ENCODE data around the gene PTPRA. TPM values are rescaled to one million over a fixed set of nuclear protein-coding genes. Genes with fewer than 3 reads are reported as not detected.

PTPRA gene
- total and polyA plus RNA-seq, 10 of the 15 experiments (the other 5 are each of a cell fraction or from before 2014, with no cell fraction given) = 3.9 to 62.1 (median 34.6) TPM

DNA sequence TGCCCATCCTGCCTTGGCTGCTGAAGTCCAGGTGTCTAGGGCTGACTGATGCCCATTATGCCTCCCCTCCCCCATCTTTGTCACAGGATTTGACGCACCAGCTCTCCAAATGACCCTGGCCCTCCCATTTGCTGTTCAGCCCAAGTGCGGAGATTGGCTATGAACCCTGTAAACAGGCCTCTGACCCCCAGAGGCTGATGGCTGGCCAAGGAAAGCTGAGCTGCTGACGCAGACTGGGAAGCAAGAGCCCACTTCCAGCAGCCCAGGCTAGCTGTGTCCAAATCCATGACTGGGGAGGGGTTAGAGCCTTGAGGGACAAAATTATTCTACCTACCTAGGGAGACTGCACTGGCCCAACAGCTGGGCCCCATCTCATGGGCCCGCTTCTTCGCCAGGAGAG lies 169.3 kb downstream of the PTPRA start:
- no peak overlapping the region for H3K27ac ChIP-seq (ENCODE audit: control insufficient read depth, insufficient read depth)
- no peaks in the 10 kb centered on the region for H3K9me3 ChIP-seq (replicated peaks; ENCODE audit: control insufficient read depth, insufficient read depth, low read length)
- H3K4me2 ChIP-seq (ENCODE audit: control insufficient read depth, insufficient read depth) = no peak overlapping the region
- H3K79me2 ChIP-seq (ENCODE audit: control insufficient read depth, insufficient read depth, low read length) = peaks cover 12% of the 10 kb centered on the region
- RAD21 ChIA-PET (ENCODE audit: unreplicated experiment) = no interaction called here
- no peaks in the 10 kb centered on the region for H3K27me3 ChIP-seq (replicated peaks in 1 of 2; ENCODE audit: control insufficient read depth in 2 of 2, insufficient read depth in 2 of 2, low read length in 1 of 2)
- BruUV-seq (replicated peaks) = no TSS peak
- H3K36me3 ChIP-seq (ENCODE audit: control insufficient read depth in 2 of 2, insufficient read depth in 2 of 2, low read length in 1 of 2) = peaks cover 6 to 7% of the 10 kb centered on the region in 2 experiments; a peak in 3 of 4 replicates
- H3K4me3 ChIP-seq = no peak overlapping the region
- no peak overlapping the region for H3K9ac ChIP-seq (ENCODE audit: control insufficient read depth, insufficient read depth, low read length)
- FAIRE-seq = no peak
- POLR2A ChIA-PET = no interaction called here
- WGBS (ENCODE audit: insufficient coverage, insufficient replicate concordance, low lambda C conversion rate, missing lambda C conversion rate) = 90% methylated on average over 5 of the region's 5 CpGs
- no peaks in the 10 kb centered on the region; the same call in 1 of the 2 replicates for H3K4me1 ChIP-seq (ENCODE audit: control insufficient read depth, insufficient read depth, low read length)
- DNase-seq (ENCODE audit: low read depth, low spot score) = no peak
- intact Hi-C loops (cut with micrococcal nuclease; ENCODE audit: unreplicated experiment) = loop anchor here (10.0 kb wide), 1 partner anchor 162 kb away; the partner anchor contains the start of genes DDRGK1 and ITPA
- in situ Hi-C loops (cut with MboI) = no loop called here
- no peaks in the 10 kb centered on the region; the same call in 1 of the 2 replicates for H4K20me1 ChIP-seq (ENCODE audit: control insufficient read depth, insufficient read depth)
- SMC1A ChIA-PET (ENCODE audit: uncharacterized antibody, unreplicated experiment) = no interaction called here
- ATAC-seq = no peak
- H2AFZ ChIP-seq (ENCODE audit: control insufficient read depth, low read depth, low read length) = no peak overlapping the region
- CTCF ChIA-PET = no interaction called here
- TF ChIP-seq SUZ12 (IDR thresholded peaks at IDR 0.05; ENCODE audit: unreplicated experiment) (no peak), RELA (IDR thresholded peaks at IDR 0.05; ENCODE audit: borderline replicate concordance, partially characterized antibody) (no peak), PML (IDR thresholded peaks at IDR 0.05; ENCODE audit: low read length) (no peak), WRNIP1 (IDR thresholded peaks at IDR 0.05; ENCODE audit: borderline replicate concordance, low read depth, low read length) (no peak), ZBED1 (IDR thresholded peaks at IDR 0.05; ENCODE audit: borderline replicate concordance) (no peak), TBL1XR1 (IDR thresholded peaks at IDR 0.05; ENCODE audit: low read depth, low read length) (no peak), GATAD2B (conservative IDR thresholded peaks at IDR 0.05; ENCODE audit: low read depth) (no peak), MEF2A (IDR thresholded peaks at IDR 0.05; ENCODE audit: insufficient read depth, low read depth, low read length) (no peak), NRF1 (conservative IDR thresholded peaks at IDR 0.05; ENCODE audit: low read depth, low read length) (no peak), MTA3 (IDR thresholded peaks at IDR 0.05; ENCODE audit: borderline replicate concordance, low read length) (no peak), ZBTB4 (CRISPR knock-in tag; IDR thresholded peaks at IDR 0.05) (no peak), BCL11A (IDR thresholded peaks at IDR 0.05; ENCODE audit: low read depth, low read length) (no peak), LARP7 (IDR thresholded peaks at IDR 0.05) (no peak), CBX3 (IDR thresholded peaks at IDR 0.05; ENCODE audit: borderline replicate concordance, low read depth) (no peak), ATF7 (IDR thresholded peaks at IDR 0.05; ENCODE audit: low read depth) (no peak)
- TF ChIP-seq, protein P1, sequence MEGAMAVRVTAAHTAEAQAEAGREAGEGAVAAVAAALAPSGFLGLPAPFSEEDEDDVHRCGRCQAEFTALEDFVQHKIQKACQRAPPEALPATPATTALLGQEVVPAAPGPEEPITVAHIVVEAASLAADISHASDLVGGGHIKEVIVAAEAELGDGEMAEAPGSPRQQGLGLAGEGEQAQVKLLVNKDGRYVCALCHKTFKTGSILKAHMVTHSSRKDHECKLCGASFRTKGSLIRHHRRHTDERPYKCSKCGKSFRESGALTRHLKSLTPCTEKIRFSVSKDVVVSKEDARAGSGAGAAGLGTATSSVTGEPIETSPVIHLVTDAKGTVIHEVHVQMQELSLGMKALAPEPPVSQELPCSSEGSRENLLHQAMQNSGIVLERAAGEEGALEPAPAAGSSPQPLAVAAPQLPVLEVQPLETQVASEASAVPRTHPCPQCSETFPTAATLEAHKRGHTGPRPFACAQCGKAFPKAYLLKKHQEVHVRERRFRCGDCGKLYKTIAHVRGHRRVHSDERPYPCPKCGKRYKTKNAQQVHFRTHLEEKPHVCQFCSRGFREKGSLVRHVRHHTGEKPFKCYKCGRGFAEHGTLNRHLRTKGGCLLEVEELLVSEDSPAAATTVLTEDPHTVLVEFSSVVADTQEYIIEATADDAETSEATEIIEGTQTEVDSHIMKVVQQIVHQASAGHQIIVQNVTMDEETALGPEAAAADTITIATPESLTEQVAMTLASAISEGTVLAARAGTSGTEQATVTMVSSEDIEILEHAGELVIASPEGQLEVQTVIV (IDR thresholded peaks at IDR 0.05; ENCODE audit: borderline replicate concordance, partially characterized antibody) = no peak
- TF ChIP-seq, protein P2, sequence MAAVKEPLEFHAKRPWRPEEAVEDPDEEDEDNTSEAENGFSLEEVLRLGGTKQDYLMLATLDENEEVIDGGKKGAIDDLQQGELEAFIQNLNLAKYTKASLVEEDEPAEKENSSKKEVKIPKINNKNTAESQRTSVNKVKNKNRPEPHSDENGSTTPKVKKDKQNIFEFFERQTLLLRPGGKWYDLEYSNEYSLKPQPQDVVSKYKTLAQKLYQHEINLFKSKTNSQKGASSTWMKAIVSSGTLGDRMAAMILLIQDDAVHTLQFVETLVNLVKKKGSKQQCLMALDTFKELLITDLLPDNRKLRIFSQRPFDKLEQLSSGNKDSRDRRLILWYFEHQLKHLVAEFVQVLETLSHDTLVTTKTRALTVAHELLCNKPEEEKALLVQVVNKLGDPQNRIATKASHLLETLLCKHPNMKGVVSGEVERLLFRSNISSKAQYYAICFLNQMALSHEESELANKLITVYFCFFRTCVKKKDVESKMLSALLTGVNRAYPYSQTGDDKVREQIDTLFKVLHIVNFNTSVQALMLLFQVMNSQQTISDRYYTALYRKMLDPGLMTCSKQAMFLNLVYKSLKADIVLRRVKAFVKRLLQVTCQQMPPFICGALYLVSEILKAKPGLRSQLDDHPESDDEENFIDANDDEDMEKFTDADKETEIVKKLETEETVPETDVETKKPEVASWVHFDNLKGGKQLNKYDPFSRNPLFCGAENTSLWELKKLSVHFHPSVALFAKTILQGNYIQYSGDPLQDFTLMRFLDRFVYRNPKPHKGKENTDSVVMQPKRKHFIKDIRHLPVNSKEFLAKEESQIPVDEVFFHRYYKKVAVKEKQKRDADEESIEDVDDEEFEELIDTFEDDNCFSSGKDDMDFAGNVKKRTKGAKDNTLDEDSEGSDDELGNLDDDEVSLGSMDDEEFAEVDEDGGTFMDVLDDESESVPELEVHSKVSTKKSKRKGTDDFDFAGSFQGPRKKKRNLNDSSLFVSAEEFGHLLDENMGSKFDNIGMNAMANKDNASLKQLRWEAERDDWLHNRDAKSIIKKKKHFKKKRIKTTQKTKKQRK (IDR thresholded peaks at IDR 0.05; ENCODE audit: low read depth, low read length) = no peak
